HepG2 (cell line): ENCODE results near the gene ARL5C. TPM values are rescaled to one million over a fixed set of nuclear protein-coding genes. Genes with fewer than 3 reads are reported as not detected.

Experiments
- CHD4 ChIP-seq: fragments of 200-600 bp; sonication (generic); IDR thresholded peaks from 2 replicates; pipeline ENCODE4 v1.7.0; 2017; ENCODE audit warnings: mild to moderate bottlenecking, low read length, borderline replicate concordance
- CREM ChIP-seq, 2 experiments: sonication (generic) in 1 of 2; formaldehyde crosslinking in 1 of 2; IDR thresholded peaks; 2 replicates each; pipeline versions ENCODE4 v1.4.0 to v1.6.1; 2016 to 2020; ENCODE audit warnings: antibody characterized with exemption in 1 of 2, mild to moderate bottlenecking in 1 of 2, missing genetic modification reagents in 1 of 2
- DMAP1 ChIP-seq: IDR thresholded peaks from 2 replicates; pipeline ENCODE4 v1.6.1; 2016
- FOXA1 ChIP-seq, 2 experiments: fragments of 450-650 bp in 1 of 2; sonication (generic) in 1 of 2; formaldehyde crosslinking in 1 of 2; IDR thresholded peaks; 2 replicates each; pipeline versions ENCODE4 v1.4.0 to v1.6.1; 2016 to 2020; ENCODE audit warnings: missing genetic modification reagents in 1 of 2
- HMG20B ChIP-seq: conservative IDR thresholded peaks from 2 replicates; pipeline ENCODE4 v1.6.1; 2016; ENCODE audit warnings: missing genetic modification reagents, missing compliant biosample characterization
- HMGA1 ChIP-seq: sonication (generic); formaldehyde crosslinking; conservative IDR thresholded peaks from 2 replicates; pipeline ENCODE4 v1.4.0; 2020; ENCODE audit warnings: missing genetic modification reagents
- IRX3 ChIP-seq: sonication (generic); formaldehyde crosslinking; IDR thresholded peaks from 2 replicates; pipeline ENCODE4 v1.8.1; 2023; ENCODE audit warnings: mild to moderate bottlenecking, low read depth, missing genetic modification reagents, borderline replicate concordance
- JUN ChIP-seq: sonication (generic); formaldehyde crosslinking; IDR thresholded peaks from 2 replicates; pipeline ENCODE4 v1.4.0; 2020; ENCODE audit warnings: mild to moderate bottlenecking, missing genetic modification reagents
- KDM4B ChIP-seq: sonication (generic); formaldehyde crosslinking; IDR thresholded peaks from 2 replicates; pipeline ENCODE4 v1.4.0; 2020; ENCODE audit warnings: missing genetic modification reagents
- MIER3 ChIP-seq: IDR thresholded peaks from 2 replicates; pipeline ENCODE4 v1.6.1; 2016; ENCODE audit warnings: missing compliant biosample characterization, borderline replicate concordance
- NCOA5 ChIP-seq: sonication (generic); formaldehyde crosslinking; IDR thresholded peaks from 2 replicates; pipeline ENCODE4 v1.4.0; 2020; ENCODE audit warnings: missing genetic modification reagents
- PAF1 ChIP-seq: IDR thresholded peaks from 2 replicates; pipeline ENCODE4 v1.6.1; 2016; ENCODE audit warnings: missing genetic modification reagents, missing compliant biosample characterization
- PHF20 ChIP-seq: sonication (generic); formaldehyde crosslinking; IDR thresholded peaks from 2 replicates; pipeline ENCODE4 v1.5.0; 2020; ENCODE audit warnings: mild to moderate bottlenecking, missing genetic modification reagents
- RAD21 ChIP-seq: fragments of 450-650 bp; formaldehyde crosslinking; IDR thresholded peaks from 2 replicates; pipeline ENCODE4 v1.5.0; 2020; ENCODE audit warnings: mild to moderate bottlenecking
- RFXANK ChIP-seq: IDR thresholded peaks from 2 replicates; pipeline ENCODE4 v1.6.1; 2016
- SRSF1 ChIP-seq: fragments of 200-400 bp; formaldehyde crosslinking; optimal IDR thresholded peaks from 2 replicates; pipeline ENCODE3; 2017; ENCODE audit warnings: mild to moderate bottlenecking, low read depth, low read length, moderate library complexity
- TARDBP ChIP-seq: sonication (generic); formaldehyde crosslinking; IDR thresholded peaks from 2 replicates; pipeline ENCODE4 v1.8.0; 2022; ENCODE audit warnings: mild to moderate bottlenecking, missing genetic modification reagents
- ZNF20 ChIP-seq: sonication (generic); formaldehyde crosslinking; IDR thresholded peaks from 2 replicates; pipeline ENCODE4 v1.4.0; 2020; ENCODE audit warnings: mild to moderate bottlenecking, moderate library complexity, missing genetic modification reagents
- ZNF205 ChIP-seq: IDR thresholded peaks from 2 replicates; pipeline ENCODE4 v1.6.1; 2018; ENCODE audit warnings: missing biosample characterization, missing genetic modification reagents
- ZNF264 ChIP-seq: sonication (generic); formaldehyde crosslinking; IDR thresholded peaks from 2 replicates; pipeline ENCODE4 v1.4.0; 2020; ENCODE audit warnings: missing genetic modification reagents
- ZNF367 ChIP-seq: sonication (generic); formaldehyde crosslinking; IDR thresholded peaks from 2 replicates; pipeline ENCODE4 v1.4.0; 2020; ENCODE audit warnings: missing genetic modification reagents, borderline replicate concordance
- ZNF567 ChIP-seq: sonication (generic); formaldehyde crosslinking; IDR thresholded peaks from 2 replicates; pipeline ENCODE4 v1.8.1; 2023; ENCODE audit warnings: mild to moderate bottlenecking, missing genetic modification reagents, borderline replicate concordance
- ZNF737 ChIP-seq: sonication (generic); formaldehyde crosslinking; IDR thresholded peaks from 2 replicates; pipeline ENCODE4 v1.5.0; 2020; ENCODE audit warnings: missing genetic modification reagents, mild to moderate bottlenecking, borderline replicate concordance
- ZZZ3 ChIP-seq: sonication (generic); formaldehyde crosslinking; IDR thresholded peaks from 2 replicates; pipeline ENCODE4 v1.4.0; 2020; ENCODE audit warnings: missing genetic modification reagents, mild to moderate bottlenecking, borderline replicate concordance
- polyA plus RNA-seq, 8 experiments: library from polyadenylated mRNA; depleted of rRNA in 3 of 8; stranded (reverse) in 7 of 8; unstranded in 1 of 8; fragments of >200 nt; fragmentation: Illumina TruSeq in 4 of 8; extraction: Trizol in 4 of 8; gene quantifications; 2 replicates each; pipeline versions ENCODE4 v1.2.1 to v1.2.3, GENCODE V29; 2011 to 2016; ENCODE audit warnings: low read depth in 4 of 8, missing spikeins in 1 of 8, mixed read lengths in 1 of 8; ENCODE audit not compliant: insufficient read depth in 1 of 8
- total RNA-seq, 5 experiments: library from RNA; depleted of rRNA; stranded (reverse); fragments of >200 nt; fragmentation: Illumina TruSeq; extraction: Trizol; gene quantifications; 2 replicates each; pipeline ENCODE4 v1.2.3, GENCODE V29; 2016; ENCODE audit warnings: low read depth in 1 of 5
- TF ChIP-seq, protein P1 (sequence below): sonication (generic); formaldehyde crosslinking; IDR thresholded peaks from 2 replicates; pipeline ENCODE4 v1.8.0; 2022; ENCODE audit warnings: mild to moderate bottlenecking, missing genetic modification reagents, borderline replicate concordance
- TF ChIP-seq, protein P2 (sequence below): sonication (generic); formaldehyde crosslinking; IDR thresholded peaks from 2 replicates; pipeline ENCODE4 v1.4.0; 2020; ENCODE audit warnings: missing genetic modification reagents; ENCODE audit errors: not compliant biosample characterization
- TF ChIP-seq, protein P3 (sequence below): conservative IDR thresholded peaks from 2 replicates; pipeline ENCODE4 v1.6.1; 2018; ENCODE audit warnings: missing genetic modification reagents
- TF ChIP-seq, protein P4 (sequence below): IDR thresholded peaks from 2 replicates; pipeline ENCODE4 v1.6.1; 2016; ENCODE audit warnings: low read depth, borderline replicate concordance

The ARL5C gene
- total and polyA plus RNA-seq, 2 of the 13 experiments (the other 11 are each of a cell fraction or from before 2014, with no cell fraction given) = not detected

DNA sequence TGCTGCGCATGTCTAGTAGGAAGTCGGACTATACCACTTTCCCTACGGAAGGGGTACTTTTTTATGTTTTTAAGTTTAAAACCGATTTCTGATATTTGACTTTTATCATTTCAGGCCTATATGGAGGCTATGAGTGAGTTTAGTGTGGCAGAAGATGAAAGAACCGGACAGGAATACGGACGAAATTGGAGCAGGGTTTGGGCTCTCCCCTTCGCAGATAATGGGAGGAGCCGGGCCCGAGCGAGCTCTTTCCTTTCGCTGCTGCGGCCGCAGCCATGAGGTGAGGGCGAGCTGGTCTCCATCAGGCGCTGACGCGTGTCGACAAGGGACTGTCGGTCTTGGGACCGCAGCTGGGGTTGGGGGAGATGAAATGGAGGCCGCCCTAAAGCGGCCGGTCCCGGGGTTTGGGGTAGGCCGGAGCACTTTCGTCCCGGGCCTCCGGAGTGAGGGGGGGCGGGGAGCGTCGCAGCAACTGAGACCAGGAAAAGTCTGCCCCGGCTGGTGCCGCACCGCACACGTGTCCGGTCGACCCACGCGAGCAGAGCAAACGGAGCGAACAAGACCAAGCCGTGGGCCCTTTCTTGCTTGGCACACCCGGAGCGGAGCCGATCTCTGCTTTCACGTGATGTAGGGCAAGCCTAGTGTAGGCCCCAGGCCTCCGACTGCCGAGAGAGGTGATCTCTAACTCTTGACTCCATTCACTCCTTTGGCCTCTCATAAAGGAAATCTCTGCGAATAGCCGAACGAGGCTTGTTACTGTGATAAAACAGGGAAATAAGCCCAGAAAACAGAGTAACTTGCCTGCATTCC is 34.3 kb upstream of the ARL5C start, which contains the start of gene RPL19 (continued):
- TF ChIP-seq ZNF20 (peak; percentile 87; the same call in 1 of the 2 replicates), CREM (IDR thresholded peaks at IDR 0.05) (peak; percentile 78), CREM (CRISPR knock-in tag; IDR thresholded peaks at IDR 0.05) (no peak), ZNF205 (CRISPR knock-in tag) (no peak), TARDBP (CRISPR knock-in tag) (peak; percentile 34; the same call in 1 of the 2 replicates), ZZZ3 (CRISPR knock-in tag) (peak; percentile 92; the same call in 1 of the 2 replicates), FOXA1 (IDR thresholded peaks at IDR 0.05) (no peak), FOXA1 (CRISPR knock-in tag; IDR thresholded peaks at IDR 0.05) (peak; percentile 8; the same call in 1 of the 2 replicates), PAF1 (CRISPR knock-in tag) (no peak), IRX3 (CRISPR knock-in tag) (no peak), MIER3 (CRISPR knock-in tag) (peak; percentile 54; the same call in 1 of the 2 replicates), CHD4 (no peak), HMGA1 (CRISPR knock-in tag) (no peak), JUN (CRISPR knock-in tag) (no peak), SRSF1 (peak; percentile 77), ZNF737 (CRISPR knock-in tag) (no peak; the same call in 1 of the 2 replicates), NCOA5 (no peak), PHF20 (CRISPR knock-in tag) (peak; percentile 81), DMAP1 (CRISPR knock-in tag) (peak; percentile 95), RFXANK (CRISPR knock-in tag) (no peak), ZNF567 (CRISPR knock-in tag) (0 out of 2 replicates have a peak, but pooled peaks have one; percentile 27), RAD21 (CRISPR knock-in tag) (no peak; the same call in 1 of the 2 replicates), HMG20B (CRISPR knock-in tag) (0 out of 2 replicates have a peak, but pooled peaks have one; percentile 29), ZNF367 (CRISPR knock-in tag) (no peak), ZNF264 (peak; percentile 51; the same call in 1 of the 2 replicates), KDM4B (CRISPR knock-in tag) (peak; percentile 40; the same call in 1 of the 2 replicates)
- TF ChIP-seq, protein P1, sequence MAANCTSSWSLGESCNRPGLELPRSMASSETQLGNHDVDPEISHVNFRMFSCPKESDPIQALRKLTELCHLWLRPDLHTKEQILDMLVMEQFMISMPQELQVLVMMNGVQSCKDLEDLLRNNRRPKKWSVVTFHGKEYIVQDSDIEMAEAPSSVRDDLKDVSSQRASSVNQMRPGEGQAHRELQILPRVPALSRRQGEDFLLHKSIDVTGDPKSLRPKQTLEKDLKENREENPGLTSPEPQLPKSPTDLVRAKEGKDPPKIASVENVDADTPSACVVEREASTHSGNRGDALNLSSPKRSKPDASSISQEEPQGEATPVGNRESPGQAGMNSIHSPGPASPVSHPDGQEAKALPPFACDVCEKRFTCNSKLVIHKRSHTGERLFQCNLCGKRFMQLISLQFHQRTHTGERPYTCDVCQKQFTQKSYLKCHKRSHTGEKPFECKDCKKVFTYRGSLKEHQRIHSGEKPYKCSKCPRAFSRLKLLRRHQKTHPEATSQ (CRISPR knock-in tag) = no peak
- TF ChIP-seq, protein P2, sequence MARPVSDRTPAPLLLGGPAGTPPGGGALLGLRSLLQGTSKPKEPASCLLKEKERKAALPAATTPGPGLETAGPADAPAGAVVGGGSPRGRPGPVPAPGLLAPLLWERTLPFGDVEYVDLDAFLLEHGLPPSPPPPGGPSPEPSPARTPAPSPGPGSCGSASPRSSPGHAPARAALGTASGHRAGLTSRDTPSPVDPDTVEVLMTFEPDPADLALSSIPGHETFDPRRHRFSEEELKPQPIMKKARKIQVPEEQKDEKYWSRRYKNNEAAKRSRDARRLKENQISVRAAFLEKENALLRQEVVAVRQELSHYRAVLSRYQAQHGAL (CRISPR knock-in tag) = peak; percentile 62
- TF ChIP-seq, protein P3, sequence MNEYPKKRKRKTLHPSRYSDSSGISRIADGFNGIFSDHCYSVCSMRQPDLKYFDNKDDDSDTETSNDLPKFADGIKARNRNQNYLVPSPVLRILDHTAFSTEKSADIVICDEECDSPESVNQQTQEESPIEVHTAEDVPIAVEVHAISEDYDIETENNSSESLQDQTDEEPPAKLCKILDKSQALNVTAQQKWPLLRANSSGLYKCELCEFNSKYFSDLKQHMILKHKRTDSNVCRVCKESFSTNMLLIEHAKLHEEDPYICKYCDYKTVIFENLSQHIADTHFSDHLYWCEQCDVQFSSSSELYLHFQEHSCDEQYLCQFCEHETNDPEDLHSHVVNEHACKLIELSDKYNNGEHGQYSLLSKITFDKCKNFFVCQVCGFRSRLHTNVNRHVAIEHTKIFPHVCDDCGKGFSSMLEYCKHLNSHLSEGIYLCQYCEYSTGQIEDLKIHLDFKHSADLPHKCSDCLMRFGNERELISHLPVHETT (CRISPR knock-in tag) = no peak; the same call in 1 of the 2 replicates
- TF ChIP-seq, protein P4, sequence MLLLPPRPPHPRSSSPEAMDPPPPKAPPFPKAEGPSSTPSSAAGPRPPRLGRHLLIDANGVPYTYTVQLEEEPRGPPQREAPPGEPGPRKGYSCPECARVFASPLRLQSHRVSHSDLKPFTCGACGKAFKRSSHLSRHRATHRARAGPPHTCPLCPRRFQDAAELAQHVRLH = peak; percentile 67; the same call in 1 of the 2 replicates
